Renal cortical epithelial cell (primary cell): ENCODE measurements around the gene EIF4B. TPM values are rescaled to one million over a fixed set of nuclear protein-coding genes. Genes with fewer than 3 reads are reported as not detected.

Source experiments
- DNase-seq: peaks from one replicate; pipeline ENCODE4 v3.0.0-alpha.2; 2011; ENCODE audit warnings: low read depth
- total RNA-seq: library from RNA; depleted of rRNA; stranded (reverse); fragments of >200 nt; gene quantifications from 2 replicates; pipeline ENCODE4 v1.2.3, GENCODE V29; 2014

Gene EIF4B
- total RNA-seq, 1 donor from 2014 or later, result 1,047 TPM

GRCh38 chr12:53044896-53045695, 38.8 kb downstream of the EIF4B start:
- no peak for DNase-seq

- DNase-seq, result no peak
These were observed 39.4 kb downstream of the EIF4B start for GRCh38 chr12:53045696-53046045.

- DNase-seq, result peak; percentile 59
These were observed 40.5 kb downstream of the EIF4B start for GRCh38 chr12:53046655-53047220.

- DNase-seq, result peak; percentile 36
These were observed 41.2 kb downstream of the EIF4B start for GRCh38 chr12:53047221-53048032.

- DNase-seq, result peak; percentile 39
These were observed 42.0 kb downstream of the EIF4B start for GRCh38 chr12:53048033-53048779.

GRCh38 chr12:53048780-53049401, 42.6 kb downstream of the EIF4B start:
- DNase-seq, result peak; percentile 42

- peak; percentile 36 for DNase-seq
These were observed 43.5 kb downstream of the EIF4B start, which contains the start of gene TNS2 for GRCh38 chr12:53049571-53050318. Gene TNS2 (plus strand): TSS chr12:53050065. CDS start chr12:53050186, 121 bp downstream.

- DNase-seq, result no peak
These were observed 44.3 kb downstream of the EIF4B start for GRCh38 chr12:53050426-53051057.

GRCh38 chr12:53051058-53051880, 45.0 kb downstream of the EIF4B start:
- peak; percentile 90 for DNase-seq

GRCh38 chr12:53051881-53052412, 45.7 kb downstream of the EIF4B start:
- no peak for DNase-seq

GRCh38 chr12:53052419-53053217, 46.4 kb downstream of the EIF4B start:
- DNase-seq, result peak; percentile 59

GRCh38 chr12:53053218-53054111, 47.2 kb downstream of the EIF4B start:
- no peak for DNase-seq

GRCh38 chr12:53054112-53054878, 48.0 kb downstream of the EIF4B start:
- peak; percentile 85 for DNase-seq

GRCh38 chr12:53055471-53056266, 49.4 kb downstream of the EIF4B start:
- DNase-seq, result no peak

GRCh38 chr12:53056296-53056695, 50.0 kb downstream of the EIF4B start:
- no peak for DNase-seq
